HG02970 (cell line): ENCODE results near the gene GATAD2B.
A peak's percentile ranks its signal among the peaks of the same experiment; 100 is the strongest.

Experiments used
- ATAC-seq: cut with Tn5 transposase; IDR thresholded peaks from one replicate; pipeline ENCODE4 v1.9.1; 2021; ENCODE audit warnings: mild to moderate bottlenecking, moderate library complexity, moderate number of reproducible peaks; ENCODE audit not compliant: unreplicated experiment, low FRiP score

GATAD2B gene

GRCh38 chr1:153922972-153923925 lies at the start of gene GATAD2B:
GATAD2B (minus strand) TSS chr1:153922972; CDS start chr1:153828347, 94,625 bp downstream.
- ATAC-seq, result peak; percentile 94

GRCh38 chr1:153970346-153970745 lies 47.6 kb upstream of the GATAD2B start:
- no peak for ATAC-seq

GRCh38 chr1:153968972-153969371 lies 46.2 kb upstream of the GATAD2B start:
- ATAC-seq, result no peak

GRCh38 chr1:153968408-153968807 lies 45.6 kb upstream of the GATAD2B start:
- no peak for ATAC-seq

GRCh38 chr1:153968000-153968363 lies 45.2 kb upstream of the GATAD2B start:
- ATAC-seq, result no peak

GRCh38 chr1:153967107-153967999 lies 44.6 kb upstream of the GATAD2B start, which contains the start of gene CREB3L4:
CREB3L4 (plus strand) TSS chr1:153967902; CDS start chr1:153968526, 624 bp downstream.
- ATAC-seq, result peak; percentile 60

- no peak for ATAC-seq
Observed at GRCh38 chr1:153963850-153964331, 41.1 kb upstream of the GATAD2B start.

GRCh38 chr1:153963030-153963849 lies 40.5 kb upstream of the GATAD2B start, which contains the start of gene SLC39A1:
SLC39A1 (minus strand) TSS chr1:153963537; CDS start chr1:153962715, 822 bp downstream.
- peak; percentile 31 for ATAC-seq

GRCh38 chr1:153962088-153963029 lies 39.6 kb upstream of the GATAD2B start:
- ATAC-seq, result no peak

- no peak for ATAC-seq
Observed at GRCh38 chr1:153961421-153961820, 38.6 kb upstream of the GATAD2B start.

GRCh38 chr1:153960206-153960605 lies 37.4 kb upstream of the GATAD2B start:
- ATAC-seq, result no peak

- no peak for ATAC-seq
Observed at GRCh38 chr1:153959454-153959853, 36.7 kb upstream of the GATAD2B start.

GRCh38 chr1:153958961-153959260 lies 36.1 kb upstream of the GATAD2B start:
- no peak for ATAC-seq

GRCh38 chr1:153958111-153958960 lies 35.6 kb upstream of the GATAD2B start, which contains the start of gene CRTC2:
CRTC2 (minus strand) TSS chr1:153958612; CDS start chr1:153958497, 115 bp downstream.
- ATAC-seq, result peak; percentile 76

GRCh38 chr1:153957744-153958110 lies 35.0 kb upstream of the GATAD2B start:
- peak; percentile 3 for ATAC-seq

- no peak for ATAC-seq
Observed at GRCh38 chr1:153956997-153957715, 34.4 kb upstream of the GATAD2B start.

GRCh38 chr1:153954826-153955225 lies 32.1 kb upstream of the GATAD2B start:
- no peak for ATAC-seq
